GM10266 (cell line): ENCODE data around the gene SLC12A6.

ENCODE experiments used
- DNase-seq: peaks from one replicate; pipeline ENCODE4 v3.0.0; 2012; ENCODE audit errors: extremely low spot score
- CTCF ChIP-seq: IDR thresholded peaks from 2 replicates; pipeline ENCODE4 v1.5.1; 2012; ENCODE audit warnings: mild to moderate bottlenecking, low read depth; ENCODE audit not compliant: control insufficient read depth, insufficient read depth; ENCODE audit errors: missing control alignments

The SLC12A6 gene

DNA sequence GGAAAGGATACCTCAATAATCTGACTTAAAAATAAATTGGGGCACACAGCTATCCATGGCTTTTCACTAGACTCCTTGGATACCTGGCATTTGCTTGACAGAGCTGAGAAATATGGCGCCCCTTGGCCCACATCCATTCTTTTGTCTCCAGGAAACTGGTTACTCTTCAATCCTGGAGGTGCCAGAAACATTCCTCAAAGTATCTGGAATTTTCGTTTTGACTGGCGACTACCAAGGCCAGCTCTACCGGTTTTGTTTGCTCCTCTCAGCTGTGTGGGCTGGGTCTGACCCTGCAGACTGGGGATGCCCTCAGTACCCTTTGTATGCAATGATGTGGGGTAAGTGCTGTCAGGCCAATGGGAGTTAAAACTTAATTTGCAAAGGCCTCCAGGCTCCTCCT, 154.6 kb downstream of the SLC12A6 start:
- no peak for DNase-seq
- no peak for TF ChIP-seq CTCF
